COLO829 (cell line): Measurements from ENCODE around the gene PCYT1A.
"Not testable (repeated sequence)": the region's sequence is repeated elsewhere in the genome, so short reads cannot be mapped to it uniquely, and the experiment has no call there.

Source experiments
- DNase-seq: peaks from one replicate; pipeline ENCODE4 v3.0.0; 2012; ENCODE audit warnings: low spot score

Gene PCYT1A

DNA sequence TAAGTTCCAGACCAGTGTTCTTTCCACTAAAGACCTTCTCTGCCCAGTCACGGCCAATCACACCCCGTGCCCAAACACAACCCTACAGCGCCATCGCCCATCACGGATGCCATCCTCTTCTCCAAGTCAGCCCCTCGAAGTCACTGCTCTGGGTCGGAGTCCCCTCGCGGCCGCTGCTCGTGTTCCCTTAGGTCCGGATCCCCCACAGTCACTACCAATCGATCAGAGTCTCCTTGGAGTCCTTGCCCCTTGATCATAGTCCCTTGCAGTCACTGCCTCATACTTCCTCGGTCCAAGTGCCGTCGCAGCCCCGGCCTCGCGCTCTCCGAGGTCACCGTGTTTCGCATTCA lies 461 bp downstream of the PCYT1A start:
- DNase-seq: no peak

DNA sequence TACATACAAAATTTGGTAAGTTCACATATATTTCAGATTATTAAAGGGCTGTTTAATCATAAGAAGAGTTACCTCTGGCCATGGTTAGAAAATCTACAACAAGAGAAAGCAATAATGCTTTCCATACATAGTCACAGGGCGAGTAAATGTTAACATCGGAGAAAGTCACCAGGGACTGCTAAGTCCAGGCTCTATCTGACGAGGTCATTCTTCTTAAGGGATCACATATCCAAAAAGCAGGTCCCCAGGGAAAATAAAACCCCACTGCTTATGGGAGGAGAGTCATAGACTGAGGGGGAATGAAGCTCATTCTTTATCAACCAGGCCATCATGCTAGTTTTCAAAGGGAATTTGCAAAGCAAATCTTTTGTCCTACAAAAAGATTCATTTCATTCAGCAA lies 3.1 kb downstream of the PCYT1A start:
- DNase-seq: no peak

DNA sequence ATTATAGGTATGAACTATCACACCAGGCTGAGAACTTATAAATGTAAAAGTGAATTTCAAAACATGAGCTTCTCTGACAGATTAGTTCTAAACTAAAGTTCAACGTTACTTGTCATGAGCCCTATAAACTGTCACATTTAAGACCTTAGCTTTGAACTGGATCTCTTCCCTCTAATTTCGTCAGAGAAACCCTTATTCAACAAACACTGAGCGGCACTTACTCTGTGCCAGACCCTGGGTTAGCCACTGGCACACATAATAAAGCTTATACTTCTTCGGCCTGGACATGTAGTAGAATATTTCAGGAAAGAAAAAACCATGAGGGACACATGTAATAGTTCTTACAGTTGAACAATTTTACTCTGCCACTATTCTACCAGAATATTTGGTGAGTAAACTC lies 5.6 kb downstream of the PCYT1A start:
- no peak for DNase-seq

DNA sequence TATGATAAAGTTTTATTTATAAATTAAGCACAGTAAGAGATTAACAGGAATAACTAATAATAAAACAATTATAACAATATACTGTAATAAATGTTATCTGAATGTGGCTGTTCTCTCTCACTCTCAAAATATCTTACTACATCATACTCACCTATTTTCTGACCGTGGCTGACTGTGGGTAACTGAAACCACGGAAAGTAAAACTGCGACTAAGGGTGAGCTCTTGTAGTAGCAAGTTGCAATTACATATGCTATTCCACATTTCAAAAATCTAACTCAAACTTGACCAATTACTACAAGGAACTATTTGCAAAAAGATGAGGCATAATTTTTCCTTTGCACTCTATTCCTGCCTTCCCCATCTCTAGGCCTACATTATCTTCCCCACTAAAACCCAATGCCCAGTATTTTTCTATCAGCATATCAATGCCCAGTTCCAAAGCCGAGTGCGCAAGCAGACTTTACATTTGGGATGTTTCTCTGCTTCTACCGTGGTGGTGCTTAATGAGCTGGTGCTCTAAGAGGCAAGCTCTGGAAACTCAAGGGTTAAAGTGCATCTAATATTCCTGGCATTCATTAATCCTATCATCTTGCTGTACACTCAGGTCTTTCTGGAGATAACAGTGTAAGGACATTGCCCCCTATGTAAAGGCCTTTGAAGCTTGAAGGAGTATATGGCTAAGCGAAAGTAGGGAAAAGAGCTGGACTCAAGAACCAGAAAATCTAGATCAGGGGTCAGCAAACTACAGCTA lies 6.7 kb downstream of the PCYT1A start:
- no peak for DNase-seq

DNA sequence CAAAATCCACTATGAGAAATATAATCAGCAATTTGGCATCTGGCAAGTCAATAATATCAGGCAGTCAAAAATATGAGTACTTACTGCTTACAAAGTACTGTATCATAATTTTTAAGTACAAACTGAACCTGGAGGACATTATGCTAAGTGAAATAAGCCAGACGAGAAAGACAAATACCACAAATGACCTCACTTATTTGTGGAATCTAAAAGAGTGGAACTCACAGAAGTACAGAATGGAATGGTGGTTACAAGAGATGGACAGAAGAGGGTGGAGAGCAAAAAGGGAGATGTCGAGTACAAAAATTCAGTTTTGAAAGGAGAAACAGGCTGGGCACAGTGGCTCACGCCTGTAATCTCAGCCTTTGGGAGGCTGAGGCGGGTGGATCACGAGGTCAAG lies 12.4 kb downstream of the PCYT1A start:
- no peak for DNase-seq

DNA sequence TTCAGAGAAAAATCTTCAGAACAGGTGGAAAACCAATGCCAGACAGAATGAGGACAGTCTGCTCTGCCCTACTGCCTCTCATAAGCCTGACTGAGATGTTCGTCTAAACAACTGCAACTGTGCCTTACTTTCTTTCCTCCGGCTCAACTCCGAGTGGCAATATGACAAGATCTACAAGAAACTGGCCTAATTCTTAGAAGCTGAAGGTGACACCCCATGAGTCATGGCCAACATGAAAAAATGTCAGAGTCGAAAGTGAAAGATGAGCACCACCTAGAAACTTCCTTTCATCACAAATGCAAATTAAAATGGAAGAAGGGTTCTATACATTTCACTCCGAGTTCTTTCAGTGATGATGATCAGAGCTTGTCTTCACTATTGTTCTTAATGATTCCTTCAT lies 12.9 kb downstream of the PCYT1A start:
- DNase-seq: no peak

DNA sequence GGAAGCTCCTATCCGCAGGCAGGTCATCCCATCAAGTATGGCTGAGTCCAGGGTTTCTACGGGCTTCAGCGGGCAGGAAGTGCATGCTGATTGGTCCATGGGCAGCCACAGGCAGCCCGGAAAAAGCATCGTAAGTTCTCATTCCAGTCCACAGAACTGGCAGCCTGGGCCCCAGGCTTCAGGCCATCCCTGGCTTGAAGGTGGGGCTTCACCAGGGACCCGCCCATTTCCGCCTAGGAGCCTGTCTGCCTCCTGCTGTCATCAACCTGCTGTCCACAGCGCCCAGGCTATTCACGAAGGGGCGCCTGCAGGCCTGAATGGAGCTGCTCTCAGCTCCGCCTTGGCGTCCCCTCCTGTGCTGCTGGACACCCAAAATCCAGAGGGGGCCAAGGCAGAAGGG lies 13.9 kb downstream of the PCYT1A start:
- DNase-seq: no peak

DNA sequence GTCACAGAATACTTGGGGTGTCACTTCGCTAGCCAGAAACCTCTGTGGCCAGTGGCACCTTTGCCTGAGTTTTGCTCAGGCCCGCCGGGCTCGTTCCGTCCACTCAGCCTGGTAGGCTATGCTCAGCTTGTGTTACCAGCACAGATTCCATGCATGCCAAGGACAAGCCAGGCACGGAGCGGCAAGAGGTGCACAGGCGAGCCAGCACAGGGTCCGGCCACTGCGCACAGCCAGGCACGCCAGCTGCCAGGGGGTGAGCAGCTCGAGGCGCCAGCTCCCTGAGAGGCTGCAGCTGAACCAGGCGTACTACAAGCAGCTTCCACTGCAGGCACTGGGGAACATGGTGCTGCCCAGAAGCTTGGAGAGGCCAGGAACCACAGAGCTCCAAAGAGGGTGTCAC lies 14.7 kb downstream of the PCYT1A start:
- DNase-seq: no peak

DNA sequence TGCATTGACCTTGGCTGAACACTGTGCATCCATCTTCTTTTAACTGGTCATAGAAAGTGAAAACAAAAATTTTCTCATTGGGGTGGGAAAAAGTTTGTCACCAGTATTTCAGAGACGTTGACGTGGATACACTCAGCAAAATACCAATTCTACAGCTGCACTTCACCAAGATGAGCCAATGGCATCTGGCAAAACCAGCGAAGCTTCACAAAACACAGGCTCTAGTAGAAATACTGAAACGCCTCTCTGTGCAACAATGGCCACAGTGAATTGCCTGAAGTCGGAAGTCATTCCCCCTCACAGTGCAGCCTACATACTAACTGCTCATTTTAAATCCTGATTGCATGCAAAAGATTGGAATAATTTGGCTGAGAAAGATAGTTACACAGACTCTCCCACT lies 17.0 kb downstream of the PCYT1A start:
- DNase-seq: no peak

DNA sequence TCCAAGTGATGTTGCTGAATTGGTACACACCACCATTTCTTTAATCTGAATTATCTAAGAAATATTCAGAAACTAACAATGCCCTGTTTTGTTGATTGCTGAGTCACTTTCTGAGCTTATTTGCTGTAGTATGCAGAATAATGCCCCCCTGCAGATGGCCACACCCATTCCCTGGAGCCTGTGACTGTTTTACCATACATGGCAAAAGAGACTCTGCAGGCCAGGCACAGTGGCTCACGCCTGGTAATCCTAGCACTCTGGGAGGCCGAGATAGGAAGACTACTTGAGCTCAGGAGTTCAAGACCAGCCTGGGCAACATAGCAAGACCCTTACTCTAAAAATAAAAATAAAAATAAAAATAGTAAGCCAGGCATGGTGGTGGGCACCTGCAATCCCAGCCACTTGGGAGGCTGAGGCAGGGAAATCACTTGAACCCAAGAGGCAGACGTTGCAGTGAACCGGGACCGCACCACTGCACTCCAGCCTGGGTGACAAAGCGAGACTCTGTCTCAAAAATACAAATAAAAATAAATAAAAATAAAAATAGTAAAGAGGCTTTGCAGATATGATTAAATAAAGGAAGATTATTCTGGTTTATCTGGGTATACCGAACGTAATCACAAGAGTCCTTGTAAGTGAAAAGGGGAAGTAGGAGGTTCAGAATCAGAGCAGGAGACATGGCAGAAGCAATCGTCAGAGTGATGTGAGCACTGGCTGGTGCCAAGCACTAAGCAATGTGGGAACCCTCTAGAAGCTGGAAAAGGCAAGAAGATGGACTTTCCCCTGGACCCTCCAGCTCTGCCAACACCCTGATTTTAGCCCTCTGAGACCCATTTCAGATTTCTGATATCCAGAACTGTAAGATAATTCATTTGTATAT lies 19.0 kb downstream of the PCYT1A start:
- peak; percentile 86 for DNase-seq

DNA sequence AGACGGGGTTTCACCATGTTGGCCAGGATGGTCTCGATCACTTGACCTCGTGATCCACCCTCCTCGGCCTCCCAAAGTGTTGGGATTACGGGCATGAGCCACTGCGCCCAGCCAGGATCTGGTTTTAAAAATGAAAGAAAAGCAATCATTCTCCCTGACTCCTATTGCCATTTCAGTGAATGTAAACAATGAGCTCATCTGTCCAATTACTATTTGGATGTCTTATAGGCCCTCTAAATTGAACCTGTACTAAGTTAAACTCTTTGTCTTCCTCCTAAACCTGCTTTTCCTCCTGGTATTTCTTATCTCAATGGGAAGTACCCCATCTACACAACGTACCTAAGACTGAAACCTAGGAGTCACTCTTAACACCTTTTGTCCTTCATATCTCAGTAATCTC lies 23.7 kb downstream of the PCYT1A start:
- DNase-seq: no peak

DNA sequence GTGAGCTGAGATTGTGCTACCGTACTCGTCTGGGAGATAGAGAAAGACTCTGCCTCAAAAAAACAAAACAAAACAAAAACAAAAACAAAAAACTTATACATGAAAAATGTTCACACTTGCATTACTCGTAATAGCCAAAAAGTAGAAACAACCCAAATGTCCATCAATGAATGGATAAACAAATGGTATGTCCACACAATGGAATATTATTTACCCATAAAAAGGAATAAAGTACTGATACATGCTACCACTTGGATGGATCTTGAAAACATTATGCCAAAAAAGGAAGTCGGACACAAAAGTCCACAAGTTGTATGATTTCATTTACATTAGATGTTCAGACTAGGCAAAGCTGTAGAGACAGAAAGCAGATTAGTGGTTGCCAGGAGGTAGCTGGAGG lies 26.7 kb downstream of the PCYT1A start:
- DNase-seq: no peak

DNA sequence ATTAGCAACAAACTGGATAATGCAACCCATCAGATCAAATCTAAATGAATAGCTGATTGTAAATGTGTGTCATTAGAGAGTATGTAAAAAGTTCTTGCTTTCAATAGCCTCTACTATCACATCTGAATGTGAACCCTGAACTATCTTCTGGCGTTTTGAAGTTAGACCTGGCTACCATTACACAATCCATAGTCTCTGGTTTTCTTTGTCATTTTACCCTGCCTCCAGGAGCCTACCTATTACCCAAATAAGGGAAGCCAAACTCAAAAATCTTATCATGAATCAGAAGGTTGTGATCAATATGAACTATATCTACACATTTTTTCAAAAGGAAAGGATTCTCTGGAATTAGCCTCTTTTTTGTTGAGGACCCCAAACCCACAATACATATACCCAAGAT lies 31.8 kb downstream of the PCYT1A start:
- DNase-seq: no peak

DNA sequence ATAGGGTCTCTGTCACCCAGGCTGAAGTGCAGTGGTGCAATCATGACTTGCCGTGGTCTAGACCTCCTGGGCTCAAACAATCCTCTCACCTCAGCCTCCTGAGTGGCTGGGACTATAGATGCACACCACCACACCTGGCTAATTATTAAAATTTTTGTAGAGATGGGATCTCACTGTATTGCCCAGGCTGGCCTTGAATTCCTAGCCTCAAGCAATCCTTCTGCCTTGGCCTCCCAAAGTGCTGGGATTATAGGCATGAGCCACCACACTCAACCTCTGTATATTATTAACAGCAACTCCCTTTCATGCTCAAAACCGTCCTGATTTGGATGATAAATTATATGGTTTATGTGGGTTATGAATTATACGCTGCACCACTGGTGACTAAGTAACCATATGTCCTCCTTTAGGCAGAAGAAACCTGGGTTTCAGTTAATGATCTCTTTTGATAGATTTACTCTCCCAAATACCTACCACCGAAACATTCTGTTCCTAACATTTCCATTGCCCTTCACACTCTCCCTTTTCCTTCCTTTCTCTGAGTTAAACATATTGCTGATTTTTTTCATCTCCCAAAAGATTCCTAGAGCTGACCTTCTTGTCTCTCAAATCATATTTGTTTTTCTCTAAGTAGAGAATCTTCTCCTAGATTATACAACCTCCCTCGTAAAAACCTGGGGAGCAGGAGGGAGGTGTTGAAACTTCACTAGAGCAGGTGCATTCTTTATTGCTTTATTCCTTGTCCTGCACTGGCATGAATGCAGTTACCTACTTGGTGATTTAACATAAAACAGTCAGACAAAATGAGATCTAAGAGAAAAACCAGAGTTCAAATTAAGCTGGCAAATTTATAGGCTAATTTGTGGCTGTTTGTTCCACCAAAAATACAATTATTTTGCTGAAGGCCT lies 32.9 kb downstream of the PCYT1A start:
- no peak for DNase-seq

DNA sequence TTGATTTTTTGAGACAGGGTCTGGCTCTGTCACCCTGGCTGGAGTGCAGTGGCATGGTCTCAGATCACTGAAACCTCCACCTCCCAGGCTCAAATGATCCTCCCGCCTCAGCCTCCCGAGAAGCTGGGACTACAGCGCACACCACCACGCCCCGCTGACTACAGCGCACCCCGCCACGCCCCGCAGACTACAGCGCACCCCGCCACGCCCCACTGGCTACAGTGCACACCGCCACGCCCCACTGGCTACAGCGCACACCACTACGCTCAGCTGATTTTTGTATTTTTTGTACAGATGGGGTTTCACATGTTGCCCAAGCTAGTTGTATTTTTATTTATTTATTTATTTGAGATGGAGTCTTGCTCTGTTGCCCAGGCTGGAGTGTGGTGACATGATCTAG lies 35.6 kb downstream of the PCYT1A start:
- DNase-seq: no peak

DNA sequence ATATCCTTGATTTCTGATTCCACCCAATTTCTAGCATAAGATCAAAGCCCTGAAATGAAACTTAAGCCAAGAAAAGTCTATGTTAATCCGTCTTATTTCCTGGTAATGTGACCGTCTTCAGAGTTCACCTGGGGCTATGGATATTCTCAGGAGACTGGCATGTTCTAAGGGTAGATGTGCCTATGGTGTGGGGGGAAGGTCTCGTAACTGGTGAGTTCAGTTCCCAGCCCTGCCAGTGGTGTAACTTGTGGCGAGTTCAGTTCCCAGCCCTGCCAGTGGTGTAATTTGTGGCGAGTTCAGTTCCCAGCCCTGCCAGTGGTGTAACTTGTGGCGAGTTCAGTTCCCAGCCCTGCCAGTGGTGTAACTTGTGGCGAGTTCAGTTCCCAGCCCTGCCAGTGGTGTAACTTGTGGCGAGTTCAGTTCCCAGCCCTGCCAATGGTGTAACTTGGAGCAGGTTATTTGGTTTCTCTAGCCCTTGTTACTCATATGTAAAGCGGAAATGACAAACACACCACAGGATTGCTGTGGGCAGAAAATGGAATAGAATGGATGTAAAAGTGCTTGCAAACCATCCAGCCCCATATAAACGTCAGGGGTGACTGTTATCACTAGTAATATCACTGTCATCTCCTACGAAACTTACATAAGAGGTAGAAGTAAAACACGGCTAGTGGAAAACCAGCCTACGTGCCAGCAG lies 40.8 kb downstream of the PCYT1A start:
- no peak for DNase-seq

DNA sequence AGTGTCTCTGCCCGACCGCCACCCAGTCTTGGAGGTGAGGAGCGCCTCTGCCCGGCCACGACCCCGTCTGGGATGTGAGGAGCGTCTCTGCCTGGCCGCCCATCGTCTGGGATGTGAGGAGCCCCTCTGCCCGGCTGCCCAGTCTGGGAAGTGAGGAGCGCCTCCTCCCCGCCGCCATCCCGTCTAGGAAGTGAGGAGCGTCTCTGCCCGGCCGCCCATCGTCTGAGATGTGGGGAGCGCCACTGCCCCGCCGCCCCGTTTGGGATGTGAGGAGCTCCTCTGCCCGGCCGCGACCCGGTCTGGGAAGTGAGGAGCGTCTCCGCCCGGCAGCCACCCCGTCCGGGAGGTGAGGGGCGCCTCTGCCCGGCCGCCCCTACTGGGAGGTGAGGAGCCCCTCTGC lies 43.4 kb downstream of the PCYT1A start:
- DNase-seq: not testable (repeated sequence)

DNA sequence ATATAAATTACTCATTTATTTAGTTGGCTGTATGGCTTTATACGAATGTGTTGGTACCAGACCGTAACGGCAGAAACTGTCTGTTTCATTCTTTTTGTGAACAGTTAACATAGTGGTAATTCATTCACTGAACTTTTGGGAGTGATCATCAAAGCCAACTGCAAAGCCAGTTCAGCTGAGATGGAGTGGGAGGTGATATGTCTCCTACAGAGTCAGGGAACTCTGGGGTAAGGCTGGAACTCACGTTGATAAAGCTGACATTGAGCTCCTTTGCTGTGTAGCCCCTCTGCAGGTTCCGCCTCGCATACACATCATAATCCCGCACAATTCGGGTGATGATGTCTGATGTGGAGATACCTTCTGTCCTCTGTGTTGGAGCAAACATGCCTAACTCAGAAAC lies 45.8 kb downstream of the PCYT1A start:
- DNase-seq: no peak

DNA sequence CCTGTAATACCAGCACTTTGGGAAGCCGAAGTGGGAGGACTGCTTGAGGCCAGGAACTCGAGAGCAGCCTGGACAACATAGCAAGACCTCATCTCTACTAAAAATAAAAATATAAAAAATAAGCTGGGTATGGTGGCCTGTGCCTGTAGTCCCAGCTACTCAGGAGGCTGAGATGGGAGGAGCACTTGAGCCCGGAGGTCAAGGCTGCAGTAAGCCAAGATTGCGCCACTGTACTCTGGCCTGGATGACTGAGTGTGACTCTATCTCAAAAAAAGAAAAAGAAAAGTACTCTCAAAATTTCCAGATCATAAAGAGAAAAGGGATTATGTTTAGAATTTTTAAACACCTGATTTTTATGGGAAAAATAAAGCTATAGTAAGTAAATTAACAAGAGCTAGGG lies 47.1 kb downstream of the PCYT1A start:
- DNase-seq: no peak

DNA sequence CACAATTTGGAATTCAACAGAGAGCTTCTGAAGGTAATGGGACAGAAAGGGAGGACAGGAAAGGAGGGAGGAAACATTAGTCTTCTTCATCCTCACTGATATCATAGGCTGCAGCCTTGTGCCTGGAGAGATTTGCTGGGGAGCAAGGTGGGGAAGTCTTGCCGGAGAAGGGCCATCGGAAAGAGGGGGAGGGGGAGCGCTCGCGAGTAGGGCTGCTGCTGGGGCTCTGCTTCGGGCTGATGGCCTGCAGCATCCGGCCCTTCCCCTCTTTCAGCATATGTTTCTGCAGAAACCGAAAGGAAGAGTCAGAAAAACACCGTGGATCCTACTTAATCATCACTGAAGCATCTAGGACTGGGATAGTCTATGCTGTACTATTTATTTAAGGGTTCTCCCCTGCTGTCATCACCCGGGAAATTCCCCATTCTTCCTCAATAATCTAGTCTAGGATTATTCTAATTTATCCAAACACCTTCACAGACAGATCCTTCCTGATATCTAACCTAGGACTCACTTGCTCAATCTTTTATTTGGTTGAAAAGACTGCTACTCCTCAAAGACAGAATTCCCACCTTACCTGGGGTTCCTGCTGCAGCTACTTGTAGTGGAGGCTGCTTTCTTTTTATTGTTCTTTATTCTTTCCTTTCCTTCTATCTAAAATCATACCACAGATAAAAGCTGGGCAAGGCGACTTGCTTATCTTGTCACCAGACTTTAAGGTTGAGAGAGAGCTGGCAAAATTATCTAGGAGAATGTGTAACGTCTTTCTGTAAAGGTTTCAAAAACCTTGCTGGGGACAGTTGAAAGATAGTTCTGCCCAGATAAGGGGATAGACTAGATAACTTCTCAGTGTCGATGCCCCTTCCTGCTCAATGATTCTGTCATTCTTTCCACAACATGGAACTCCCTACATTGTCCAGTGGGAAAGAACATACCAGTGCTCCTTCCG lies 48.6 kb downstream of the PCYT1A start:
- no peak for DNase-seq

DNA sequence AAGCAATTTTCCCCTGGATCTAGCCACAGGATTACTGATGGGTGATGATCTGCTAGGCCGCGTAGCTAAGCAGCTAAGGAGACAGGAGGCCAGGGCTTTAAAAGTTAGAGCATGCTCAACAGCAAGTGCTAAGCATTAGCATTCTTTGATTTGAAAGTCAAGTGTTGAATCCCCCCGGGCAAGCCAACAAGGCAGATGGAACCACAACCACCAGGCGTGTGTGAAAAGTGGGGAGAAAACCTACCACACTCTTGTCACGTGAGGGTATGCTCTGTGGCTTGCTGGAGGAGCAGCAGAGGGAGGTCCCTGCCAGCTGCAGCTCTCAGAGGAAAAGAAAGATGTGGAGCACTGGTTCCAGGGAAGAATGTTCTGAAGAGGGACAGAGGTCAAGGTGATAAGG lies 50.3 kb downstream of the PCYT1A start:
- no peak for DNase-seq
